ENCODE results near the gene MOB3A. TPM values are rescaled to one million over a fixed set of nuclear protein-coding genes. Genes with fewer than 3 reads are reported as not detected.

MOB3A gene
- total and polyA plus RNA-seq, 2 experiments from 2014 or later: 2.9 to 5.9 TPM

GRCh38 chr19:2076526-2076944, 19.6 kb downstream of the MOB3A start:
- DNase-seq (ENCODE audit: low spot score): no peak
- no peaks in the 10 kb centered on the region for H3K4me1 ChIP-seq (ENCODE audit: insufficient read depth)
- H3K4me2 ChIP-seq: no peak overlapping the region
- H3K27ac ChIP-seq (ENCODE audit: low read depth): no peak overlapping the region
- no peak overlapping the region for H3K27ac Mint-ChIP-seq
- no peak overlapping the region for H3K4me3 Mint-ChIP-seq
- H3K27me3 ChIP-seq (ENCODE audit: insufficient read depth): no peaks in the 10 kb centered on the region
- H3K4me3 ChIP-seq: no peak overlapping the region
- H3K9me3 Mint-ChIP-seq: no peaks in the 10 kb centered on the region
- H3K4me1 Mint-ChIP-seq: no peaks in the 10 kb centered on the region
- no peaks in the 10 kb centered on the region for H3F3A ChIP-seq (replicated peaks; ENCODE audit: low read depth)
- H3K36me3 ChIP-seq (ENCODE audit: insufficient read depth): no peaks in the 10 kb centered on the region; the same call in 1 of the 2 replicates
- H3K9me2 ChIP-seq (ENCODE audit: insufficient read depth): no peaks in the 10 kb centered on the region
- TF ChIP-seq ETS1 (IDR thresholded peaks at IDR 0.05) (no peak), ZNF331 (CRISPR knock-in tag; IDR thresholded peaks at IDR 0.05; ENCODE audit: low read depth) (no peak), CTCF (conservative IDR thresholded peaks at IDR 0.05; ENCODE audit: low read depth in 2 of 2) (no peak), NANOG (IDR thresholded peaks at IDR 0.05; ENCODE audit: borderline replicate concordance) (no peak), ZNF114 (CRISPR knock-in tag; IDR thresholded peaks at IDR 0.05) (no peak), JUNB (IDR thresholded peaks at IDR 0.05; ENCODE audit: unreplicated experiment) (no peak), CREB1 (CRISPR knock-in tag; IDR thresholded peaks at IDR 0.05; ENCODE audit: low read depth) (no peak)
- H3K36me3 Mint-ChIP-seq (ENCODE audit: low read depth): peaks cover 5% of the 10 kb centered on the region; the same call in 2 of the 3 replicates
- H3K79me2 ChIP-seq (replicated peaks; ENCODE audit: insufficient read depth): no peaks in the 10 kb centered on the region
- no peak overlapping the region for H2AFZ ChIP-seq
- ATAC-seq: no peak
- H4K20me1 ChIP-seq (replicated peaks; ENCODE audit: insufficient read depth): no peaks in the 10 kb centered on the region
- peaks cover 10% of the 10 kb centered on the region for H3K27me3 Mint-ChIP-seq (ENCODE audit: insufficient read depth, low read depth, poor library complexity)

GRCh38 chr19:2072757-2073551, 23.2 kb downstream of the MOB3A start:
- DNase-seq (ENCODE audit: low spot score): no peak
- H3K27ac ChIP-seq (ENCODE audit: low read depth): 0 out of 2 replicates have a peak overlapping the region, but pooled peaks have one; percentile 50
- no peak for TF ChIP-seq ZNF462 (CRISPR knock-in tag; IDR thresholded peaks at IDR 0.05)
- no peaks in the 10 kb centered on the region for H3K9me3 Mint-ChIP-seq
- H3K4me3 ChIP-seq: no peak overlapping the region
- no peaks in the 10 kb centered on the region for H3K4me1 ChIP-seq (ENCODE audit: insufficient read depth)
- H2AFZ ChIP-seq: no peak overlapping the region
- peaks cover 17% of the 10 kb centered on the region for H3K27me3 Mint-ChIP-seq (ENCODE audit: insufficient read depth, low read depth, poor library complexity)
- peaks cover 5% of the 10 kb centered on the region; the same call in 2 of the 3 replicates for H3K36me3 Mint-ChIP-seq (ENCODE audit: low read depth)
- H3K79me2 ChIP-seq (replicated peaks; ENCODE audit: insufficient read depth): no peaks in the 10 kb centered on the region
- no peaks in the 10 kb centered on the region; the same call in 1 of the 2 replicates for H3K36me3 ChIP-seq (ENCODE audit: insufficient read depth)
- H3K9me2 ChIP-seq (ENCODE audit: insufficient read depth): no peaks in the 10 kb centered on the region
- H3K4me1 Mint-ChIP-seq: no peaks in the 10 kb centered on the region
- H3K27ac Mint-ChIP-seq: 0 out of 2 replicates have a peak overlapping the region, but pooled peaks have one; percentile 36
- H3K4me2 ChIP-seq: no peak overlapping the region
- no peaks in the 10 kb centered on the region for H3K27me3 ChIP-seq (ENCODE audit: insufficient read depth)
- H3K4me3 Mint-ChIP-seq: no peak overlapping the region; the same call in 2 of the 3 replicates
- no peak for ATAC-seq
- no peaks in the 10 kb centered on the region for H4K20me1 ChIP-seq (replicated peaks; ENCODE audit: insufficient read depth)
- no peaks in the 10 kb centered on the region for H3F3A ChIP-seq (replicated peaks; ENCODE audit: low read depth)
